ENCODE results near the gene TPCN1. TPM values are rescaled to one million over a fixed set of nuclear protein-coding genes. Genes with fewer than 3 reads are reported as not detected.
A peak's percentile ranks its signal among the peaks of the same experiment; 100 is the strongest.

The TPCN1 gene
- total RNA-seq, 1 experiment from 2014 or later = 32.7 TPM

GRCh38 chr12:113246478-113247122 lies 25.3 kb downstream of the TPCN1 start:
- ATAC-seq (peak; percentile 10), DNase-seq (ENCODE audit: low spot score) (peak; percentile 33)
- Mint-ChIP-seq H3K9me3 (no peaks in the 10 kb centered on the region), H3K27me3 (ENCODE audit: low read depth) (no peaks in the 10 kb centered on the region), H3K4me1 (peaks cover 50% of the 10 kb centered on the region), H3K27ac (peak overlapping the region; percentile 98), H3K36me3 (peaks cover 10% of the 10 kb centered on the region), H3K4me3 (peak overlapping the region; percentile 53; the same call in 1 of the 2 replicates)
- ChIA-PET POLR2A (interaction anchor here (1.3 kb wide), 1 partner anchor 61 kb away, joined by 5 read pairs; the partner anchor contains the start of genes DDX54 and RITA1), CTCF (interaction anchor here (0.5 to 2.1 kb wide), 5 partner anchors 14 to 179 kb away, joined by 3 to 12 read pairs (median 4); partner anchors contain the start of gene RASAL1)
- TF ChIP-seq NFYB (CRISPR knock-in tag; conservative IDR thresholded peaks at IDR 0.05; ENCODE audit: low read depth) (no peak), FOXK1 (CRISPR knock-in tag; IDR thresholded peaks at IDR 0.05) (0 out of 2 replicates have a peak, but pooled peaks have one; percentile 50), ARID4B (CRISPR knock-in tag; IDR thresholded peaks at IDR 0.05; ENCODE audit: borderline replicate concordance) (0 out of 2 replicates have a peak, but pooled peaks have one; percentile 29), ELF4 (CRISPR knock-in tag; IDR thresholded peaks at IDR 0.05; ENCODE audit: low read depth) (no peak), NR2C2 (CRISPR knock-in tag; IDR thresholded peaks at IDR 0.05) (no peak), NFATC4 (CRISPR knock-in tag; IDR thresholded peaks at IDR 0.05) (no peak), ATF6 (CRISPR knock-in tag; IDR thresholded peaks at IDR 0.05) (no peak), RELA (CRISPR knock-in tag; IDR thresholded peaks at IDR 0.05; ENCODE audit: borderline replicate concordance) (no peak), USF1 (CRISPR knock-in tag; IDR thresholded peaks at IDR 0.05) (0 out of 2 replicates have a peak, but pooled peaks have one; percentile 29), TEAD1 (CRISPR knock-in tag; IDR thresholded peaks at IDR 0.05) (0 out of 2 replicates have a peak, but pooled peaks have one; percentile 43)
- TF ChIP-seq, protein P1, sequence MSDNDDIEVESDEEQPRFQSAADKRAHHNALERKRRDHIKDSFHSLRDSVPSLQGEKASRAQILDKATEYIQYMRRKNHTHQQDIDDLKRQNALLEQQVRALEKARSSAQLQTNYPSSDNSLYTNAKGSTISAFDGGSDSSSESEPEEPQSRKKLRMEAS (CRISPR knock-in tag; IDR thresholded peaks at IDR 0.05) = peak; percentile 19

GRCh38 chr12:113247123-113248050 lies 26.1 kb downstream of the TPCN1 start:
- Mint-ChIP-seq H3K4me1 (peaks cover 49% of the 10 kb centered on the region), H3K27ac (peak overlapping the region; percentile 98), H3K27me3 (ENCODE audit: low read depth) (no peaks in the 10 kb centered on the region), H3K4me3 (no peak overlapping the region), H3K36me3 (peaks cover 9% of the 10 kb centered on the region), H3K9me3 (no peaks in the 10 kb centered on the region)
- no peak for ATAC-seq
- ChIA-PET CTCF (interaction anchor here (0.5 to 2.1 kb wide), 3 partner anchors 14 to 178 kb away, joined by 3 to 12 read pairs (median 8); no protein-coding TSS in a partner anchor), POLR2A (no interaction called here)
- TF ChIP-seq ZNF425 (CRISPR knock-in tag; conservative IDR thresholded peaks at IDR 0.05) (no peak), FOXK1 (CRISPR knock-in tag; IDR thresholded peaks at IDR 0.05) (no peak), PREB (CRISPR knock-in tag; IDR thresholded peaks at IDR 0.05; ENCODE audit: borderline replicate concordance) (no peak), MLX (CRISPR knock-in tag; IDR thresholded peaks at IDR 0.05) (no peak), FOXP4 (CRISPR knock-in tag; IDR thresholded peaks at IDR 0.05) (no peak), ETV6 (CRISPR knock-in tag; IDR thresholded peaks at IDR 0.05) (no peak)
- TF ChIP-seq, protein P1 (CRISPR knock-in tag; IDR thresholded peaks at IDR 0.05) = no peak
- DNase-seq (ENCODE audit: low spot score) = no peak
